HG02884 (cell line): ENCODE measurements around the gene IDH1.
A peak's percentile ranks its signal among the peaks of the same experiment; 100 is the strongest.
"Not testable (repeated sequence)": the region's sequence is repeated elsewhere in the genome, so short reads cannot be mapped to it uniquely, and the experiment has no call there.

Source experiments
- ATAC-seq: cut with Tn5 transposase; IDR thresholded peaks from one replicate; pipeline ENCODE4 v1.9.1; 2021; ENCODE audit warnings: mild to moderate bottlenecking, moderate library complexity; ENCODE audit not compliant: unreplicated experiment

The IDH1 gene

DNA sequence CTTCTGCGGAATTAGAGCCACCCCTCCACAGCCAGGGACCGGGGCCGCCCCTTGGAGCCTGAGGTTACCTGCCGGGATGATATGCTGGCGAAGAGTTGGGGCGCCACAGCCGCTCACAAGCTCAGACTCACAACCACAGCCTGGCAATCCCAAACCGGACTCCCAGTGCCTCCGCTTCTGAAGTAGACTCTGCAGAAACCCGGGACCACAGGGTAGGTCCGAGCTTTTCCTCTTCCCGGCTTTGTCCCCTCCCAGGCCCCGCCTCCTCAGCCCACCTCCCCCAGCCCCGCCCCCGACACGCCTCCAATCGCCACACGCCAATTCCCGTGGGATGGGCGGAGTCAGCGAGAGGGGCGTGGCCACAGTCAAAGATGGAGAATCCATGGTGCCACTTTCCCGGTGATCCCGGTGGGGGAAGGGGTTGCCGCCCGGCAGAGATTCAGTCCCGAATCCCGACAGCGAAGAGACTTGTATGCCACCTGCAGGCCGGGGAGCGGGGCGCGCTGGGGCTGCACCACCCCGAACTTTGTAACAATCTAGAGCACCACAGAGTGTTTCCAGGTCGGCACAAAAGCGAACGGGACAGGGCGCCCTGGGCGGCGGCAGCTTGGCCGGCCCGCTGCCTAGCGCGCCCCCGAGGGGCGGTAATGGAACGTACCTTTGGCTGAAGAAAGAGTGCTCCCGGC, at the start of gene IDH1:
Gene IDH1, minus strand, starts transcription at position 201 of the 686 bp plus-strand sequence. CDS start 3,520 bp downstream, outside the sequence.
- peak; percentile 65 for ATAC-seq

DNA sequence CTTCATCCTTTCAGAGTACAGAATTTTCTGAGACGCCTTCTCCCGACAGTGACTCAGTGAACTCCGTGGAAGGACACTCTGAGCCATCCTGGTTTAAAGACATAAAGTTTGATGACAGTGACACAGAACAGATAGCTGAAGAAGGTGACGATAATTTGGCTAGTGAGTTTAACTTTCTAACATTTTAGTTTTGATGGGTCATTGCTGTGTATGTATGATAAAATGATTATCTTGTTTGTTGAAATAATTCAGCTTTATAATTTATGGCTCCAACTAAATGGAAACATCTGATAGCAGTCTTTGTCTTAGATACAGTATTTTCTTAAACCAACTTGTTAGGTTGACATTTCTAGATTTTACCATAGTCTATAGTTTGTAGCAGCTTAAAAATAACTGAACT, 49.3 kb upstream of the IDH1 start:
- no peak for ATAC-seq

DNA sequence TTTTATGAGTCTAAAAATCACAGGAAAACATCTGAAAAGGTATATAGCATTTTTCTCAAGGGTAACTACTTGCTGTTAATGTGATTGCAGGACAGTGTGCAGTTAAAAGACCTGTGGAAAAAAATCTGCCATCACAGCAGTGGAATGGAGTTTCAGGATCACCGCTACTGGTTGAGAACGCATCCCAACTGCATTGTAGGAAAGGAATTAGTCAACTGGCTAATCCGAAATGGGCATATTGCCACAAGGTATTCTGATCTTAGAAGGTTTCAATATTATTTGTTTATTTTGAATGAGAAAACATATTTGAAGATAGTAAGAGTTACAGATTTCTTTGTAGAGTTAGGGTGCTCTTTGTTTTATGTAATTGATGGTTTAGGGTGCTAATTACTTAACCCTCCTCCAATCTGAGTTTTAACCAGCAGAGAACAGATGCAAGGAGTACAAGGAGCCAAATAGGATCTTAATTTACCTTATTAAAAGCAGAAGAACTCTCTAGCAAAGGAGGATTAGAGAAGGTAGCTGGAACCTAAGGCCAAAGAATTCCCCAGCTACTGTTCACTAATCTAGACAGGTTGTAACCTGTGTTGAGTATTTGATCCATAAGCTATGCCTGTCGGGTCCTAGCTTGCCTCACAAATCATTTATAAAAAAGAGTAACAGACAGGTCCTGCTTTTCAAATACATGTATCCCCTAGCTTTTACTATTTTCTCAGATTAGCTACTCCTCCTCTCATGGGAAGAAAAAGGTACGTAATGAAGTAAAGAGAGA, 46.2 kb upstream of the IDH1 start:
- no peak for ATAC-seq

DNA sequence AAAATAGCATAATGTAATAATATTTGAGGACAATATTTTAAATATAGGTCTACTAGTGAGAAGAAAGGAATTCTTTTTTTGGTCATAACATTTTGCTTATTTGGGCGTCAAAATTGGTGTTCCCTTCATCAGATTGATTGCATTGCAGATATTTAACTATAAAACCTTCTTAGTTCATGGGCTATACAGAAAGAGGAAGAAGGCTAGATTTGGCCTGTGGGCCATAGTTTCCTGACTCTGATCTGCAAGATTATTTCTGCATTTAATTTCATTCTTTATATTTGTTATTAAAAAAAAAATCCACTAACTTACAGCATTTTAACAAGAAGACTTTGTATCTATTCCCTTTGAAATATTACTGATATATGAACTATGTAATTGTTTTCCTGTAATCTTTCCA, 43.1 kb upstream of the IDH1 start:
- ATAC-seq = no peak

DNA sequence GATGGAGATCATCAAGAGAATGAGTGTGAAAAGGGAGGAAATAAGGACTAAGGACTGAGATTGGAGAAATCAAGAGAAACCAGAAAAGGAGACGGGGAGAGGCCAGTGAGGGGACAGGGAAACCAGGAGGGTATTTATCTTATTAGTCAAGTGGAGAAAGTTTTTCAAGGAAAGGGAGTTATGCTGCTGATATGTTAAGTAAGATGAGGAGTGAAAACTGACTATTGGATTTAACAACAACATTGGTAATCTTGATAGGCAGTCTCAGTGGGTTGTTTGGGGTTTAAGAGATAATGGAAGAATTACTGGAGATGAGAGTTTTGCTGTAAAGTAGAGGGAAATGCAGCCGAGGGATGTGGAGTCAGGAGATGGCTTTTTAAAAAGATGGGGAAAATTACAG, 41.7 kb upstream of the IDH1 start:
- ATAC-seq = no peak

DNA sequence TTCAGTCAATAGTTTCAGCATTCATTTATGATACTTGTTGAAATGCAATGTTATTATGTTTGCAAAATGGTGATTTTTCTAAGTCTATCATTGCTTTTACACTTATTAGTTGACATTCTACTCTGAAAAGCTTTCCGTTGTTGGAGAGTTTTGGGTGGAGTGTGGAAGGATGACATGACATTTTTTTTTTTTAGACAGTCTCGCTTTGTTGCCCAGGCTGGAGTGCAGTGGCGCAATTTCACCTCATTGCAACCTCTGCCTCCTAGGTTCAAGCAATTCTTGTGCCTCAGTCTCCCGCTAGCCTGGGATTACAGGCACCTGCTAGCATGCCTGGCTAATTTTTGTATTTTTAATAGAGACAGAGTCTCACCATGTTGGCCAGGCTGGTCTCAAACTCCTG, 41.0 kb upstream of the IDH1 start:
- no peak for ATAC-seq

DNA sequence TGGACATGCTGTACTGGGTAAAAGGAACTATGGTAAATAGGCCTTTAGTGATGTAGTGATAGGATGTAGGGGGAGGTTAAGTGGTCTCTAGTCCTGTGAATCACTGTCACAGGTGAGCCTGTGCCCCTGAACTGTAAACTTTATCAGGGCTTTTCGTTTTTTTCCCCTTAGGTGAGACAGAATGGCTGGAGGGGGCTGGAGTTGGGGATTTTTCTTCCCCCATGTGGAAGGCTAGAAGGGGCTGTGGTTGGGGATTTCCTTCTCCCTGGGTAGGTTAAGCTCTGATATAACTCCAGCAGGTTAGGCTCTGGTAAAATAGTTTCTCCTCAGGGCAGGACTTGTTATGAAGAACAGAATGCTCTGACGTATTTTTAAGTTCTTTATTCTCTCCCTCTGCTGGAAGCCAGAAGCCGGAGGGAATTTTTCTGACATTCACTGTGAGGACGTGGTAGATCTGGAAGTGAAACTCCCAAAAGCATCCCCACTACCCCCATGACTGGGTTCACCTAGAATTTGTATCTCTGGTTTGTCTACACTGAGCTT, 39.7 kb upstream of the IDH1 start:
- peak; percentile 59 for ATAC-seq

DNA sequence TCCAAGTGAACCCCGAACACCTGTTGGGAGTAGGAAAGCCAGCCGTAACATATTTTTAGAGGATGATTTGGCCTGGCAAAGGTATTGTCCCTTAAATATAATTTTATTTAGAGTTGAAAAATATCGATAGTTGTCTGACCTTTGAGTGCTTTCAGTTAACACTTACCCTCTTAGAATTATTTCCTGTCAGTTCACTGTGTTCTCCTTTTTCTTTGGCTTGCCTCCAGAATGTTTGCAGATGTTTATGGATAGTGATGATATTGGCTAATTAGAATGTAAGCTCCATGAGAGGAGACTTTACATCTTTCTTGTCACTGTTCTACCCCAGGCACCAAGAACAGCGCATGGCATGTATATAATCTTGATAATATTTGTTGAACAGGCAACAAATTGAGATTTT, 31.0 kb upstream of the IDH1 start:
- no peak for ATAC-seq

DNA sequence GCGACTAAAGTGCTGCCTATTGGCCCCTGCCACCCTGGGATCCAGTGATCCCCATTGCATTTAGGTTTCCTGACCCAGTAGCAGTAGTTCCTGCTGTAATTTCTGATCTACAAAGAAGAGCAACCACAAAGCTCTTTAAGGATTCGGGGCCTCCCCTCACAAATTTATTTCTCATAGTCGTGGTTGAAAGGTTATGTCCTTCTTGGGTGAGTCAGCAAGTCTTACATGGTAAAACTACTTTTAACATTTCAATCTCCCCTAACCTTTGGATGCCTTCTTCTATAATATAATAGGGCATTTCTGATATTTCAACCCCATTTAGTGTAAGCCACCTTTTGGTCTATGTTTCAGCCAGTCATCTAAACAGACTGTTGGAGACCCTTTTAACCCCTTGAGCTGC, 26.1 kb upstream of the IDH1 start:
- ATAC-seq = peak; percentile 70

DNA sequence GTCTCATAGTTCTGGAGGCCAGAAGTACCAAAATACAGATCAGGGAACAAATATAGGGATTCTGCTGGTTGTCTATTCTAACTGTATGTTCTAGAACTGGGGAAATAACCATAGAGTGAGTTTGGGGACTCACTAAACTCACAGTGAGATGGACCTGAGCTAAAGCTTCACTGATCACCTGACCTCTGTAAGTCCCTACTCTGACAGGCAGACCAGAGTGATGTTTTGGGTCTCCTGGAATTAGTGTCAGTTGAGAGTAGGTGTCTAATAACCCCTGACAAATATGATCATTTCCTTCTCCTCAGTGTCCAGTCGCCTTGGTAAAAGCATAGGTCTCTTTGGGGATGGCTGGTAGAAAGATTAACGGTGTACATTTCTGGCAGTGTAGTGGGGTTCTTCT, 25.4 kb upstream of the IDH1 start:
- ATAC-seq = no peak

DNA sequence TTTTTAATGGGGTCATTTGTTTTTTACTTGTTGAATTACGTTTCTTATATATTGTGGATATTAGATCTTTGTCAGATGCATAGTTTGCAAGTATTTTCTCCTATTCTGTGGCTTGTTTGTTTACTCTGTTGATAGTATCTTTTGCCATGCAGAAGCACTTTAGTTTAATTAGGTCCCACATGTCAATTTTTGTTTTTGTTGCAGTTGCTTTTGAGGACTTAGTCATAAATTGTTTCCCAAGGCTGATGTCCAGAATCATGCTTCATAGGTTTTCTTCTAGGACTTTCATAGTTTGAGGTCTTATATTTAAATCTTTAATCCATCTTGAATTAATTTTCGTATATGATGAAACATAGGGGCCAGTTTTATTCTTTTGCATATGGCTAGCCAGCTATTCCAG, 24.4 kb upstream of the IDH1 start:
- ATAC-seq = no peak

DNA sequence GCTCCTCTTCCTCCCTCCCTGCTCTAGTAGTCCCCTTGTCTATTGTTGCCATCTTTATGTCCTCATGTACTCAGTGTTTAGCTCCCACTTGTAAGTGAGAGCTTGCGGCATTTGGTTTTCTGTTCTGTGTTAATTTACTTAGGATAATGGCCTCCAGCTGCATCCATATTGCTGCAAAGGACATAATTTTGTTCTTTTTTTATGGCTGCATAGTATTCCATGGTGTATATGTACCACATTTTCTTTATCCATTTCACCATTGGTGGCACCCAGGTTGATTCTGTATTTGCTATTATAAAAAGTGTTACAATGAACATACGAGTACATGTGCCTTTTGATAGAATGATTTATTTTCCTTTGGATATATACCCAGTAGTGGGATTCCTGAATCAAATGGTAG, 23.7 kb upstream of the IDH1 start:
- ATAC-seq = no peak

DNA sequence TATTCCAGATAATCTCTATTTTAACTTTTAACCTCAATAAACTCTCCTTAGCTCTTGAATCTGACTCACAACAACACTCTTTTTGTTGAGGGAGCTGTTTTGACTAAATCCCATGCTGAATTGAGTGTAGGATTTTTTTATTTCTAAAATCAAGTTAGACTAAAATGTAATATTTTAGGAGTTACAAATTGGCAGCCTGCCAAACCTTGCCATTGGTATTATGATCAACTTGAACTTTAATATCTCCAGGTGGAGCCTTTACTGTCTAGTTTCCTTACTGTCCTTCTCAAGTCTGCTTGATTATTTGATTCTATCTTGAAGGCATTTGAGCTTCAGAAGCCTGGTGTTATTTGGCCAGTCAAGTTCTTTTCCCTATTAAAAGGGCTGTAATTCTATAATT, 19.9 kb upstream of the IDH1 start:
- no peak for ATAC-seq

DNA sequence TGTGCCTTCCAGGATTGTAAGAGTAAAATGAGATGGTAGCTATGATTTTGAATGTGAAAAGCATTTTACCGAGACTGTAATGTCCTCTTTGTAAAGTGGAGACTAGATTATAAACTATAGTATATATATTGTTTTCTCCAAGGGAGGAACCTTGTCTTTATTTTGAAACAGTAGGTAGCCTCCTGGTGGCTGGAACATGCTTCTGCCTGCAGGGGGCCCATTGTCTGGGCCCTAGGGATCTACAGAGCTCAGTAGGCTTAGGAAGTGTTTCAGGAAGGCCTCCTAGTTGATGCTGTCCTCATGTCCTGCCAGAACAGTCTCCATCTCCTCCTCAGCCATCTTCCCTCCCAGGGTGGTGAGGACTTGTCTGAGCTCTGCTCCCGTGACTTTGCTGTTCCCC, 14.2 kb upstream of the IDH1 start:
- ATAC-seq = no peak

DNA sequence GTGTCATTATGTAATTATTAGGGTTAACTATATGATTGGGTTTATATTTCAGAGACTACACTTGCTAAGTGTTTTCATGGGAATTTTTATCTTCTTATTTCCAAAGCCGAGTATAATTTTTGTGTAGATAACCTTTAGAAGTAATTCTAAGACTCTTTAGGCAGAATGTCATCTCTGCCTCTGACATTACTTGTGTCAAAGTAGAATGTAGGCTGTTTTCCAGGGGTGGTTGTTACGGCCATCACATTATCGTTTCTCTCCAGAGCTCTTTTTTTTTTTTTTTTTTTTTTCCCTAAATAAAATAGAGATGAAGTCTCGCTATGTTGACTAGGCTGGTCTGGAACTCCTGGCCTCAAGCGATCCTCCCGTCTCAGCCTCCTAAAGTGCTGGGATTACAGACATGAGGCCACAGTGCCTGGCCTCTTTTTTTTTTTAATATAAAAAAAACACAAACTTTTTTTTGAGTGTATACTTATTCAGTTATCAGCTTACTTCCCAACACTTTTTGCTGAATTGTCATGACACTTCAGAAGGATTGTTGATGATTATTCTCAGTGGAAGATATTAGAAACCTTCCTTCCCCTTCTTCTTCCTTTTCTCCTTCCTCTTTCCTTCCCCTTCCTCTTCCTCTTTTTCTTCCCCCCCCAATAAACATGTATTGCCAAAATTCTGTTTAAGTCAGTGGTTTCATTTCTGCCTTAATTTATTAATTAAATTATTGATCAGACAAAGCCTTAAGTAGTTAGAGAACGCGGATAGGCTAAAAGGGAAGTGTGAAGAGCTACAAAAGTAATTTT, 13.5 kb upstream of the IDH1 start:
- ATAC-seq = no peak

DNA sequence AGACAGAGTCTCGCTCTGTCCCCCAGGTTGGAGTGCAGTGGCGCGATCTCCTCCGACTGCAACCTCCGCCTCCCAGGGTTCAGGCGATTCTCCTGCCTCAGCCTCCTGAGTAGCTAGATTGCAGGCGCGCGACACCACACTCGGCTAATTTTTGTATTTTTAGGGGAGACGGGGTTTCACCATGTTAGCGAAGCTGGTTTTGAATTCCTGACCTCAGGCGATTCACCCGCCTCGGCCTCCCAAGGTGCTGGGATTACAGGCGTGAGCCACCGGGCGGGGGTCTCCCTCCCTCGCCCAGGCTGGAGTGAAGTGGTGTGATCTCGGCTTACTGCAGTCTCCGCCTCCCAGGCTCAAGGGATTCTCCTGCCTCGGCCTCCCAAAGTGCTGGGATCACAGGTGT, 12.7 kb upstream of the IDH1 start:
- not testable (repeated sequence) for ATAC-seq

DNA sequence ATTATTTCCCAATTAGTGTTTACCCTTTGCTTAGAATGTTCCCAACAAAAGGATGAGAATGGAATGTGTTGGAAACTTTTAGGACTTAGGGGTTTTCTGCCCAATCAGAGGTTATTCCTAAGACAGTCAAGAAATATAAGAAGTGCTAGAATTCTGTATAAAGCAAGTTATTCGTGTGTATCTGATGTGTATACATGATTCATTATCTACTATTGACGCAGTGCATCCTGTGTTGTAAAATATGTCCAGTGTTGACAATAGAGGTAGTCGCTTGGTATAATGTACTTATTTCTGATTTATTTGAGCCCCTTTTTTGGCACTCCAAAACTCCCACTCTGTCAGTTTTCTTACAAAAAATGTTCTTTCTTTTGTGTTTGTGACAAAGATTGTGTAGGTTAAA, 12.1 kb upstream of the IDH1 start:
- no peak for ATAC-seq

DNA sequence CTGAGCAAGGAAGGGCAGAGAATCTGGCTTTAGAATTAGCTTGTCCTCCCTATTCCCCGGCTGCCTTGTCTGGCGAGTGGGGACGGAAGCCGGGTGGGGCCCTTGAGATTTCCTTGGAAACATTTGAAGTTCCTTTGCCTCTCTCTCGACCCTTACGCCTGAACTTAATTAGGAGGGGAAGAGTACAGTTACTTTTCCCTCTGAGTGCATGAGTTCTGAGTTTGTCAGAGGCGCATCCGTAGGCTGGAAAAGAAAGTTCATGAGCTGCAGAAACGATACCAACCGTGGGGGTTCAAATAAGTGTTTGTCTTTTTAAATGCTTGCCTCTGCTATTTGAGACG, 11.7 kb upstream of the IDH1 start:
- peak; percentile 4 for ATAC-seq

DNA sequence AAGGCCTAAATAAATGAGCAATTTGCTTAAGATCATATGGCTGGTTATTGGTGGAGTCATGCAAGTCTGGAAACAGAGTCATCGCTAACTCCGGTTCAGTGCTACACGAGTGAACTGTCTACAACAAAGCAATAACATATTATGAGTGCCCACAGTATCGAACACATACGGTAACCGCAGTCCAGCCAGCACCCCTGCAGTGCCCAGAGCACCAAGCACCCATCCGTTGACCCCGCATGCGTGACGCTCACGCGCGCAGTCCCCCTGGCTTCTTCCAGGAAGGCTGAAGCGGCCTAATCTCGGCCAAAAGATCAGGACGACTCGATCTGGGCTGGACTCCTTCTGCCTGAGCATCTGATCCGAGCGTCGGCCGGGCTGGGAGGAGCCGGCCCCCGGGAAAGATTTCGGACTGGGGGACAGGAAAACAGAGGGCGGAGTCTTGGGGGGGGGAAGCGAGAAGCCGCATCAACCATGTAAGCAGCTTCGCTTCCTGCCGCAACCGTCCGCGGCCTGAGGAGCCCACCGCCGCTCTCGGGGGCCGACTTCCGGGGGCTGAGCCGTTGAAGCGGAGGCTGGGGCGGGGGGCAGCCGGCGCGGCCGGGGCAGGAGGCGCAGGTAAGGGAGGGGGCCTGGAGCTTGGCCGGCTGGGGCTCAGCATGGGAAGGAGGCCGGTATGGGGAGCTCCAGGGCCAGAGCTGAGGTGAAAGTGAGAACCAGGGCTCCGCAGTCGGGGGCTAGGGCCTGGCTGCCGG, 11.1 kb upstream of the IDH1 start, which contains the start of gene PIKFYVE:
Gene PIKFYVE, plus strand, starts transcription at position 455 of the 752 bp plus-strand sequence. CDS start 5,265 bp downstream, outside the sequence.
- ATAC-seq = peak; percentile 77

DNA sequence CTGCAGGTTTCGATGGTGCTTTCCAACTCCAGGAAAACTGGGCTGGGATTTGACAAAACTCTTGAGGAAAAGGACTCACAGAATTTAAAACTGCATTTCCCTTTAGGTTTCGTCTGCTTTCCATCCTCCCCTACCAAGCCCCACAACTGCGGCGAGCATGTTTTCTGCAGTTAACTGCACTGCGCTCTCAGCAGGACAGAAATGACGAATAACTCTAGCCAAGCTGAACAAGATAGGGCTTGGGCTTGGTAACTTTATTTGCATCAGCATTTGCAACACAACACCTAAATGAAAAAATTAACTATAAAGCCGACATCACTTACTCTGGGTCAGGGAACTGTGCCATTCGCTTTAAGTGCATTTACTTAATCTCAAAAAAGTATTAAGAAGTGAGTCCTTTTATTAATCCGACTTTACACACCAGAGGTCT, 10.5 kb upstream of the IDH1 start:
- ATAC-seq = peak; percentile 51
